Measurements from ENCODE around the gene ZNF264.

DNA sequence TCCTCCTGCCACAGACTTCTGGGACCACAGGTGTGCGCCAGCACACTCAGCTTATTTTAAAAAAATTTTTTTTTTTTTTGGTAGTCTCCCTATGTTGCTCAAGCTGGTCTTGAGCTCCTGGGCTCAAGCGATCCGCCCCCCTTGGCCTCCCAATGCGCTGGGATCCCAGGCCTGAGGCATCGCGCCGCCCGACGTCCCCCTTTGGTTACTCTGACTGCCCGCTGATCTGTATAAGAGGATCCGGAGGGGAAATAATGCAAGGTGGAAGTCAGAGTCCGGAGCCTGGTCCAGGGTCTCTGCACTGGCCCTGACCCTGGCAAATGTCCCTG is 48.6 kb downstream of the ZNF264 start:
- TF ChIP-seq, protein P1, sequence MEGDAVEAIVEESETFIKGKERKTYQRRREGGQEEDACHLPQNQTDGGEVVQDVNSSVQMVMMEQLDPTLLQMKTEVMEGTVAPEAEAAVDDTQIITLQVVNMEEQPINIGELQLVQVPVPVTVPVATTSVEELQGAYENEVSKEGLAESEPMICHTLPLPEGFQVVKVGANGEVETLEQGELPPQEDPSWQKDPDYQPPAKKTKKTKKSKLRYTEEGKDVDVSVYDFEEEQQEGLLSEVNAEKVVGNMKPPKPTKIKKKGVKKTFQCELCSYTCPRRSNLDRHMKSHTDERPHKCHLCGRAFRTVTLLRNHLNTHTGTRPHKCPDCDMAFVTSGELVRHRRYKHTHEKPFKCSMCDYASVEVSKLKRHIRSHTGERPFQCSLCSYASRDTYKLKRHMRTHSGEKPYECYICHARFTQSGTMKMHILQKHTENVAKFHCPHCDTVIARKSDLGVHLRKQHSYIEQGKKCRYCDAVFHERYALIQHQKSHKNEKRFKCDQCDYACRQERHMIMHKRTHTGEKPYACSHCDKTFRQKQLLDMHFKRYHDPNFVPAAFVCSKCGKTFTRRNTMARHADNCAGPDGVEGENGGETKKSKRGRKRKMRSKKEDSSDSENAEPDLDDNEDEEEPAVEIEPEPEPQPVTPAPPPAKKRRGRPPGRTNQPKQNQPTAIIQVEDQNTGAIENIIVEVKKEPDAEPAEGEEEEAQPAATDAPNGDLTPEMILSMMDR (IDR thresholded peaks at IDR 0.05), result no peak
- no peak for TF ChIP-seq POLR2A (IDR thresholded peaks at IDR 0.05)

Data from adrenal gland (tissue), 5 donors.